Sigmoid colon (tissue), 4 donors: Measurements from ENCODE around the gene BICRA.

Experiments used
- POLR2A ChIP-seq, 2 donors: fragments of 450-650 bp; IDR thresholded peaks; one replicate each; pipeline ENCODE4 v1.6.1; 2016; ENCODE audit warnings: antibody characterized with exemption in 2 of 2, mild to moderate bottlenecking in 2 of 2, moderate library complexity in 2 of 2
- POLR2AphosphoS5 ChIP-seq, 4 donors: sonication (generic); formaldehyde crosslinking; IDR thresholded peaks; one replicate each; pipeline ENCODE4 v1.6.1; 2017; ENCODE audit warnings: antibody characterized with exemption in 4 of 4
- TF ChIP-seq, protein P1 (sequence below), 4 experiments: fragments of 450-650 bp in 3 of 4; fragments of 200-600 bp in 1 of 4; IDR thresholded peaks; one replicate each; pipeline ENCODE4 v1.5.1; 2016 to 2019; ENCODE audit warnings: antibody characterized with exemption in 4 of 4, mild to moderate bottlenecking in 3 of 4, moderate library complexity in 2 of 4

- TF ChIP-seq, protein P1, sequence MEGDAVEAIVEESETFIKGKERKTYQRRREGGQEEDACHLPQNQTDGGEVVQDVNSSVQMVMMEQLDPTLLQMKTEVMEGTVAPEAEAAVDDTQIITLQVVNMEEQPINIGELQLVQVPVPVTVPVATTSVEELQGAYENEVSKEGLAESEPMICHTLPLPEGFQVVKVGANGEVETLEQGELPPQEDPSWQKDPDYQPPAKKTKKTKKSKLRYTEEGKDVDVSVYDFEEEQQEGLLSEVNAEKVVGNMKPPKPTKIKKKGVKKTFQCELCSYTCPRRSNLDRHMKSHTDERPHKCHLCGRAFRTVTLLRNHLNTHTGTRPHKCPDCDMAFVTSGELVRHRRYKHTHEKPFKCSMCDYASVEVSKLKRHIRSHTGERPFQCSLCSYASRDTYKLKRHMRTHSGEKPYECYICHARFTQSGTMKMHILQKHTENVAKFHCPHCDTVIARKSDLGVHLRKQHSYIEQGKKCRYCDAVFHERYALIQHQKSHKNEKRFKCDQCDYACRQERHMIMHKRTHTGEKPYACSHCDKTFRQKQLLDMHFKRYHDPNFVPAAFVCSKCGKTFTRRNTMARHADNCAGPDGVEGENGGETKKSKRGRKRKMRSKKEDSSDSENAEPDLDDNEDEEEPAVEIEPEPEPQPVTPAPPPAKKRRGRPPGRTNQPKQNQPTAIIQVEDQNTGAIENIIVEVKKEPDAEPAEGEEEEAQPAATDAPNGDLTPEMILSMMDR (IDR thresholded peaks at IDR 0.05), result no peak
- TF ChIP-seq POLR2AphosphoS5 (IDR thresholded peaks at IDR 0.05) (no peak), POLR2A (IDR thresholded peaks at IDR 0.05) (no peak)
Observed at GRCh38 chr19:47582320-47582909, 26.5 kb upstream of the BICRA start.
